Retinal pigment epithelial cell (primary cell): ENCODE results near the gene FOXC1.

Experiments
- DNase-seq: peaks from one replicate; pipeline ENCODE4 v3.0.0-alpha.2; 2010; ENCODE audit warnings: low read depth
- H3K4me3 ChIP-seq: 2 replicates; pipeline ENCODE4 v1.5.1; 2011; ENCODE audit warnings: mild to moderate bottlenecking, low read length, control low read depth, moderate library complexity
- TF ChIP-seq, protein P1 (sequence below): conservative IDR thresholded peaks from 2 replicates; pipeline ENCODE4 v1.5.1; 2011; ENCODE audit warnings: low read depth, low read length, control low read depth, inconsistent platforms

Gene FOXC1

DNA sequence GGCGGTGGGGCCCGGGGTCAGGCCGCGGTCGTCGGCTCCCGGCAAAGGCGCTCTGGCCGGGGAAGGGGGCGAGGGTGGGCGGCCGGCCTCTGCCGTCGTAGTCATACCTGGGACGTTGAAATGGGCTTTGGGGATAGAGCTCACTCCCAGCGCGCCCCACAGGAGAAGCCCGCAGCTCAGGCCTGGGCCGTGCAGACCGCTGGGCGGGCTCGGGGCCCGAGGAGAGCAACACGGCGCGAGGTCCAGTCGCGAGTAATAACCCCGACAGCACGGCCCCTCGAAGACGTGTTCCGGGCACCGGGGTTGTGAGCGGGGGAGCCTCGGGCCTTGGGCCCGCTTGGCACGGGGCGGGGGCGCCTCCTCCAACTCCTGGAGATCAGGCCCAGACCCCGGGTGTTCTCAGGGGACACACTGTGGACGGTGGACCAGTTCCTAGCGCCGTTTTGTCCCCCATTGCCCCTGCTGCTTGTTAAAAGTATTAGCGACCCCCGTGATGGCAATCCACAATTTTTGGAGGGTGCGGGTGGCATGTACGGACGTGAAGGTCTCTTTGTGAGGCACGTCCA is 10.9 kb downstream of the FOXC1 start:
- no peak for DNase-seq
- TF ChIP-seq, protein P1, sequence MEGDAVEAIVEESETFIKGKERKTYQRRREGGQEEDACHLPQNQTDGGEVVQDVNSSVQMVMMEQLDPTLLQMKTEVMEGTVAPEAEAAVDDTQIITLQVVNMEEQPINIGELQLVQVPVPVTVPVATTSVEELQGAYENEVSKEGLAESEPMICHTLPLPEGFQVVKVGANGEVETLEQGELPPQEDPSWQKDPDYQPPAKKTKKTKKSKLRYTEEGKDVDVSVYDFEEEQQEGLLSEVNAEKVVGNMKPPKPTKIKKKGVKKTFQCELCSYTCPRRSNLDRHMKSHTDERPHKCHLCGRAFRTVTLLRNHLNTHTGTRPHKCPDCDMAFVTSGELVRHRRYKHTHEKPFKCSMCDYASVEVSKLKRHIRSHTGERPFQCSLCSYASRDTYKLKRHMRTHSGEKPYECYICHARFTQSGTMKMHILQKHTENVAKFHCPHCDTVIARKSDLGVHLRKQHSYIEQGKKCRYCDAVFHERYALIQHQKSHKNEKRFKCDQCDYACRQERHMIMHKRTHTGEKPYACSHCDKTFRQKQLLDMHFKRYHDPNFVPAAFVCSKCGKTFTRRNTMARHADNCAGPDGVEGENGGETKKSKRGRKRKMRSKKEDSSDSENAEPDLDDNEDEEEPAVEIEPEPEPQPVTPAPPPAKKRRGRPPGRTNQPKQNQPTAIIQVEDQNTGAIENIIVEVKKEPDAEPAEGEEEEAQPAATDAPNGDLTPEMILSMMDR, result no peak
- H3K4me3 ChIP-seq, result no peak overlapping the region

DNA sequence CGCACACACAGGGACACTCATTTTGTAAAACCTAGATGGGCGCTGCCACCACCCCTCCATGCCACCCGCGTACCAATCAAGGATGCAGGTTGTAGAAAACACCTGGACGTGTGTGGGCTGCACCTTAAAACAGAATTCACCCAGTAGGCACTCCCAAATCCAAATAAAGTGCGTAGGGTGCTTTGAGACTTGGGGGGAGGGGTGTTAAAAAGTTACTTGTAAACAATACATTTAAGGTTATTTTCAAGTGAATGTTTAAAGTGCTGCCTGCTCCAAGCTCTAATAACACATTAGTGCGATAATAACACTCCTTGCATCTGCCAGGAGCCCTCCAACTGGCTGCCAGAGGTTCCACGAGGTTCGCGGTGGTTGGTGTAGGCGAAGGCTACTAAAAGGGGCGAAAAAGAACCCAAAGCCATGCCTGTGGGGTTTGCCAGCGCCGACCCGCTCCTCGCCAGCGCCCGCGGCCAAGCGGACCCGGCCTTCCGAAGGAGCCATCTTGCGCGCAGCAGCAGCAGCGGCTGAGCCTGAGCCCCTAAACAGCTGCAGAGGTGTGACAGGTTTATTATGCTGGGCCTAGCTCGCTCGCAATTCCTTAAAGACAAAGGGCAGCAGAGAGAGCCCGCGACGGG is 11.5 kb downstream of the FOXC1 start:
- H3K4me3 ChIP-seq, result no peak overlapping the region
- TF ChIP-seq, protein P1, result no peak
- no peak for DNase-seq

DNA sequence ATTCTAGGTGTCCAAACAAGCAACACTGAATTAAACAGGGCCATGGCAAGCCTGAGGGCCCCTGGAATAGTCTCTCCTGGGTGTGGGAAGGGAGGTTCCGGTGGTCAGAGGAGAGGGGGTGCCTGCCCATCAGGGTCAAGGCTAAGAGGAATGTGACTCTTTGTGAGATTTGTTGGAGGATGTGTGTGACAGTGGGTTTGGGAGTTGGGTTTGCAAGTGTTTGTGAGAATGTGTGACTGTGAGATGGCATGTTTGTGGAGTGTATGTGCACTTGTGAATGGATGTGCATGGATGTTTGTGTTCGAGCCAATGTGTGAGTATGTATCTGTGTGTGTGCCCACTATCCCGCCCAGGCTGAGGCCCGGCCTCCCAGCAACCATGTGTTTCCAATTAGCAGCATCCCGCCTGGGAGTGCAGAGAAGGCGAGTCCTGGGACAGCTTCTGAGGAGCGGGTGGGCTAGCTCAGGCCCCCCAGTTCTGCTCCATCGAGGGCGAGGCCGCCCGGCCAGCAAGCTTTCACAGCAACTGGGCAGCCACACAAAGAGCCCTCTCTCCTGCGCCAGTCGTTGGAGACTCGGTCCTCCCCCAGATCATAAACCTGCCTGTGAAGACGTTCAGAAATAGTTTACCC is 12.6 kb downstream of the FOXC1 start:
- H3K4me3 ChIP-seq, result no peak overlapping the region
- TF ChIP-seq, protein P1, result no peak
- no peak for DNase-seq

DNA sequence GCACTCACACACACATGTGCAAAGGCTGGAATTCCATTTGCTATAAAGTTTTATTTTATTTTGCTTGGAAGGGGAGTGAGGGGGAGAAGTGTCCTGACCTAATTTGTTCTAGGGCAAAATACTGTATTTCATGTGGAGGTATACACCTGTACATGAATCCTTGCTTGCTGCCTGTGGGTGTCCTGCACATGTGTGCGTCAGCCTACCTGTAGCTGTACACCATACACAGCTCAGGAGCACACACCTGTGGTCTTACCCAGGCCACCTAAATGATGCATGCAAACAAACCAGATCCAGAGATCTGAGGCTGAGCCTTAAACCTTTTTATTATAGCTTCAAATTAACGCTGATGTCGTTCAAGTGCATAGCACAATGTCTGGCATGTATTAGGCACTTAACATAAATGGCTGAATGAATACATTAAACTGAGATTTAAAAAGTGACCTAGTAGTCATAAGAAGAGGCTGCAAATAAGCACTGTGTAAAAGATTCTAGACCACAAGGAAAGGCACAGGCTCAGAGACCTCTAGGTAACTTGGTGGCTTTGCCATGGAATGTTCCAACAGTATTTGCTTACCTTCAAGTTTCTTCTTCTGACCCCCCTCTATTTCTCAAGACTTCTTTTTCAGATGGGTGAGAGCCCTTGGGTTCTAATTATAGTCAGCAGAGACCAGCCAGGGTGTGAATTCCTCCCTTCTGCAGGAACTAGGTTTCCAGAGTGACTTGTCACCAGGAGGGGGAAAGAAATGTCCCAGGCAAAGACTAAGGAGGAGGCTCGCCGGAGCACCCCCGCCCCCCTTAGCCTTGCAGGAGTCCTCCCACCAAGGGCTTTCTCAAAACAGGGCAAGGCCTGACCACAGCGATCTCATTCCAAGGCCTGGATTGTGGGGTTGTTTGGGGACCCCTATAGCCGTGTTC is 13.4 kb downstream of the FOXC1 start:
- DNase-seq, result no peak
- H3K4me3 ChIP-seq, result no peak overlapping the region
- TF ChIP-seq, protein P1, result no peak

DNA sequence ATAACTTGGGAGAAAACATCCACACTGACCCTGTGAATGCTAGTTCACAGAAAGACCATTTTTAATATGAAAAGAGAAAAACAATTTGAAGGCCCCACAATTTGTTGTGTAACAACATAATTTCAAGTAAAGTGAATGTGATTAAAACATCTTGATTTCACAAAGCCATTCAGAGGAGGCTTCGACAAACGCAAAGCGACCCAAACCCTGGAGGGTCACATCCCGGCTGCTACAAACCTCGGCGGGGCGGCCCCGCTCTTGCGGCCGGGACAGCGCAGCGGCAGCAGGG is 14.0 kb downstream of the FOXC1 start:
- TF ChIP-seq, protein P1, result no peak
- H3K4me3 ChIP-seq, result no peak overlapping the region
- DNase-seq, result no peak

DNA sequence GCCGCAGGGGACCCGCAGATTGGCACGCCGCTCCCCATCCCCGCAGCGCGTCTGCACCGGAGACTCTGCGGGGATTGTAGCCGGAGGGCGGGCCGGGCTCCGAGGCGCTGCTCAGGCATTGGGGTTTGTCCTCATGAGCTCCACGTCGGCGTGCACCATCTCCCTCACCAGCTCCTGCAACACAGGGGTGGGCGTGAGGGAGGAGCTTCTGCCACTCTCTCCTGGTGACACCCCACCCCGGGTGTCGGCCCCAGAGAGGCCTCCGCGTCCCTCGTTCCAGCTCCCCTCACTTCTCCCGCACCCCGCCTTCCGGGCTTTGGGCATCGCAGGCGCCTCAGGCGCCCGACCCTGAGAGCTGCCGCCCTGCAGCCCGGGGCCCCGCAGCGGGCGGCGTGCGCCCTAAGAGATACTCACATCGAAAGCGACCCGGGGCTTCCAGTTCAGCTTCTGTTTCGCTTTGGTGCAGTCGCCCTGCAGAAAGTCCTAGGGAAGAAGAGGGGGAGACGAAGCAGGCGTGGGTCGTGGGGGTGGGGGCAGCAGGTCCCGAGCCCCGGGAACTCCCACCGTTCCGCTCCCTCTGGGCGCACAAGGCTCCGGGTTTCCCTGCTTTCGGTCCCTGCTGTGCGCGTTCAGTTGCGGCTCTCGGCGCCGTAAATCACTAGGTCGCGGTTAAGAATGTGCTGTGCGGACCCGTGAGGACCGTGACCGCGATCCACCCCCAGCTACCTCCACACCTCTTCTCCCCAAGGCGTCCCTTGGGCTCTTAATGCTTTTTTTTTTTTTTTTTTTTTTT is 14.5 kb downstream of the FOXC1 start:
- TF ChIP-seq, protein P1, result no peak
- no peak for DNase-seq
- H3K4me3 ChIP-seq, result peak overlapping the region; percentile 56
